ENCODE measurements around the gene FKBP7.

FKBP7 gene

GRCh38 chr2:178521304-178522150 lies 43.1 kb upstream of the FKBP7 start:
- in situ Hi-C loops (cut with HindIII; ENCODE audit: low sequenced_read_pairs), result no loop called here
- no peak for DNase-seq (ENCODE audit: low read depth)
- H3K4me3 ChIP-seq (ENCODE audit: low read depth, low read length), result no peak overlapping the region
- TF ChIP-seq CTCF (IDR thresholded peaks at IDR 0.05; ENCODE audit: low read depth, low read length, missing control alignments), result no peak

- no peak overlapping the region for H3K4me3 ChIP-seq (ENCODE audit: low read depth, low read length)
- TF ChIP-seq CTCF (IDR thresholded peaks at IDR 0.05; ENCODE audit: low read depth, low read length, missing control alignments), result no peak
- in situ Hi-C loops (cut with HindIII; ENCODE audit: low sequenced_read_pairs), result no loop called here
- DNase-seq (ENCODE audit: low read depth), result no peak
These were observed 39.1 kb upstream of the FKBP7 start for GRCh38 chr2:178517496-178517895.

- no peak overlapping the region for H3K4me3 ChIP-seq (ENCODE audit: low read depth, low read length)
- peak; percentile 26 for DNase-seq (ENCODE audit: low read depth)
- in situ Hi-C loops (cut with HindIII; ENCODE audit: low sequenced_read_pairs), result no loop called here
- no peak for TF ChIP-seq CTCF (IDR thresholded peaks at IDR 0.05; ENCODE audit: low read depth, low read length, missing control alignments)
These were observed 36.3 kb upstream of the FKBP7 start for GRCh38 chr2:178514664-178515063.

- no peak overlapping the region for H3K4me3 ChIP-seq (ENCODE audit: low read depth, low read length)
- no peak for TF ChIP-seq CTCF (IDR thresholded peaks at IDR 0.05; ENCODE audit: low read depth, low read length, missing control alignments)
- DNase-seq (ENCODE audit: low read depth), result no peak
- in situ Hi-C loops (cut with HindIII; ENCODE audit: low sequenced_read_pairs), result no loop called here
These were observed 35.5 kb upstream of the FKBP7 start for GRCh38 chr2:178513876-178514275.

GRCh38 chr2:178512484-178512883 lies 34.1 kb upstream of the FKBP7 start:
- no peak for TF ChIP-seq CTCF (IDR thresholded peaks at IDR 0.05; ENCODE audit: low read depth, low read length, missing control alignments)
- in situ Hi-C loops (cut with HindIII; ENCODE audit: low sequenced_read_pairs), result no loop called here
- peak; percentile 39 for DNase-seq (ENCODE audit: low read depth)

GRCh38 chr2:178510384-178510783 lies 32.0 kb upstream of the FKBP7 start:
- in situ Hi-C loops (cut with HindIII; ENCODE audit: low sequenced_read_pairs), result no loop called here
- TF ChIP-seq CTCF (IDR thresholded peaks at IDR 0.05; ENCODE audit: low read depth, low read length, missing control alignments), result no peak
- H3K4me3 ChIP-seq (ENCODE audit: low read depth, low read length), result no peak overlapping the region
- no peak for DNase-seq (ENCODE audit: low read depth)

More at GRCh38 chr2:178512484-178512883, 34.1 kb upstream of the FKBP7 start:
- no peak overlapping the region for H3K4me3 ChIP-seq (ENCODE audit: low read depth, low read length)
